ENCODE results near the gene ELP2.

GRCh38 chr18:36186461-36187192 is 56.9 kb downstream of the ELP2 start:
- TF ChIP-seq POLR2A (IDR thresholded peaks at IDR 0.05) (no peak), CTCF (IDR thresholded peaks at IDR 0.05) (no peak), POLR2AphosphoS5 (IDR thresholded peaks at IDR 0.05) (no peak), EP300 (IDR thresholded peaks at IDR 0.05) (no peak)

Measured in suprapubic skin (tissue), 4 donors.